Epithelial cell of esophagus (primary cell): Measurements from ENCODE around the gene TUBA4B.
A peak's percentile ranks its signal among the peaks of the same experiment; 100 is the strongest.

Experiments used
- DNase-seq: peaks from one replicate; pipeline ENCODE4 v3.0.0; 2010; ENCODE audit warnings: low read depth
- H3K4me3 ChIP-seq: 2 replicates; pipeline ENCODE4 v1.5.1; 2011; ENCODE audit warnings: mild to moderate bottlenecking, low read length, control low read depth
- TF ChIP-seq, protein P1 (sequence below): IDR thresholded peaks from 2 replicates; pipeline ENCODE4 v1.5.1; 2011; ENCODE audit warnings: low read depth, mild to moderate bottlenecking, low read length, control low read depth, inconsistent platforms; ENCODE audit not compliant: insufficient read depth; ENCODE audit errors: missing control alignments

Gene TUBA4B

DNA sequence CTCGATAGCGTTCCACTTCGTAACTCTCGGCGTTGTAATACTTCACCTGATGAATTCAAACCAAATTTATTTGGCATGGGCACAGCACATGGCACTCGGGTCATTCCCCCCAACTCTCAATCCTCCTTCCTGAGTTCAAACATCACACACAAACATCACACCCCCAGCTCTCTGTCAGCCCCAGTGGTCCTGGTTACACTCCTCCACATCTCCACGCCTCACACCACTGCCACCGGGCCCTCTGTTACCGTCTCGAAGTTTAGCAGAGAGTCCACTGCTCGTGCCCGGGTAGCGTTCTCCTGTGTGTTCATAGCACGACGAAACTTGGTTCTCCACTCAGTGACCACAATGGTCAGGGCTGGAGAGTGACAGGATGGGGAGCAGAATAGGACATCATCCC is 38.9 kb upstream of the TUBA4B start:
- no peak overlapping the region for H3K4me3 ChIP-seq
- TF ChIP-seq, protein P1, sequence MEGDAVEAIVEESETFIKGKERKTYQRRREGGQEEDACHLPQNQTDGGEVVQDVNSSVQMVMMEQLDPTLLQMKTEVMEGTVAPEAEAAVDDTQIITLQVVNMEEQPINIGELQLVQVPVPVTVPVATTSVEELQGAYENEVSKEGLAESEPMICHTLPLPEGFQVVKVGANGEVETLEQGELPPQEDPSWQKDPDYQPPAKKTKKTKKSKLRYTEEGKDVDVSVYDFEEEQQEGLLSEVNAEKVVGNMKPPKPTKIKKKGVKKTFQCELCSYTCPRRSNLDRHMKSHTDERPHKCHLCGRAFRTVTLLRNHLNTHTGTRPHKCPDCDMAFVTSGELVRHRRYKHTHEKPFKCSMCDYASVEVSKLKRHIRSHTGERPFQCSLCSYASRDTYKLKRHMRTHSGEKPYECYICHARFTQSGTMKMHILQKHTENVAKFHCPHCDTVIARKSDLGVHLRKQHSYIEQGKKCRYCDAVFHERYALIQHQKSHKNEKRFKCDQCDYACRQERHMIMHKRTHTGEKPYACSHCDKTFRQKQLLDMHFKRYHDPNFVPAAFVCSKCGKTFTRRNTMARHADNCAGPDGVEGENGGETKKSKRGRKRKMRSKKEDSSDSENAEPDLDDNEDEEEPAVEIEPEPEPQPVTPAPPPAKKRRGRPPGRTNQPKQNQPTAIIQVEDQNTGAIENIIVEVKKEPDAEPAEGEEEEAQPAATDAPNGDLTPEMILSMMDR: no peak
- no peak for DNase-seq

DNA sequence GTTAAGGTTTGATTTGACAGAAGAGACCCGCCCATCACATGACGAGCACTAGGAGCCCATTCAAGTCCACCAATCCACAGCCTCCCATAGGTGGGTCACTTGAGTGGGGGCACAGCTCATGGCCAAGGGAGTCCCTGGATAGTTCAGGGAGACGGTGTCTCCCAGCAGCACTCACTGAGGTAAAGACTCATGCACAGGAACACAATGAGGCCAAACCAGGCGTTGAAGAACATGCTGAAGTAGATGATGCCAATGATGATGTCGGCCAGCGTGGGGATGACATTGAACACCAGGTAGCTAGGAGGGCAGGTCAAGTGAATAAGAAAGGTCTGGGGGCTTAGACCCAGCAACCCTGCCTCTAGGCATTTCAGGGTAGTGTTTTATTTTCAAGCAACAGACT is 38.3 kb upstream of the TUBA4B start:
- TF ChIP-seq, protein P1: no peak
- no peak for DNase-seq
- H3K4me3 ChIP-seq: no peak overlapping the region

DNA sequence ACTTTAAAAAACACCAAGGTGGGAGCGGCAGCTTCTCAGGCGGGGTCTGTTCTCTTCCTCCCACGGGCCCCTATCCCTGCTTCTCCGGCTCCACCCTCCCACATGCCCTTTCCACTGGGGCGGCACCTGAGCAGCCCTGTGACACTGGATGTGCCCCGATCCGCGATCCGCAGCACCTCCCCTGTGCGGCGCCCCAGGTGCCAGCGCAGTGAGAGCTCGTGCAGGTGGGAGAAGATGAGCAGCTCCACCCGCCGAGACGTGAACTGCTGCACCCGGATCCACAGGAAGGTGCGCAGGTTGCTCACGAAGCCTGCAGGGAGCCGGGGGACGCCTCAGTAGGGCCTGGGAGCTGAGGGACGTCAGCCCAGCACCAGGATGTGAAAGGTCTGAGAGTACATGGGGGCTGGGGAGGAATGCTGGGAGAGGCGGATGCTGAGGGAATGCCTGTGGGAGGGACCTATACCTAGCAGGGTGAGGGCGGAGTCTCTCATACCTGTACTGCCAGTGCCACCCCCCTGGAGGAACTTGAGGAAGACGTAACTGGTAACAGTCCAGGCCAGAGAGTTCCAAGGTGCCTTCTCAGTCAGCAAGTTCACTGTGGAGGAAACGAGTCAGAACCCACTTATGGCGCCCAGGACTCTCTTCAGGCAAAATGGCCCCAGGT is 37.0 kb upstream of the TUBA4B start:
- TF ChIP-seq, protein P1: no peak
- H3K4me3 ChIP-seq: no peak overlapping the region
- peak; percentile 16 for DNase-seq

DNA sequence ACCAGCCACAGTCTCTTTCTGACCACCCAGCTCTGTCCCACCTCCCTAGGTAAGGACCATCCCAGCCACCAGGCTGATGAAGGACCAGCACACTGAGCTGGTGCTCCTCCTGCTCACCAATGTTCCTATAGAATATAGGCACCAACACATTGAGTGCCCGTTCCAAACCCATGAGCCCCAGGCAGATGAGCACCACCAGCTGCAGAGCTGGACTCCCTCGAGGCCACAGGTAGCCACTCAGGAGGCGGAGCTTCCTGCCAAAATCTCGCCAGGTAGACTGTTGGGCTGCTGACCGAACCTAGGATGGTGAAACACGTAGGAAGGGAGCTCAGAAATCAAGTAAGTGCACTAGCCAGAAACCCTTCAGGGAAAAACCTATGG is 36.5 kb upstream of the TUBA4B start:
- DNase-seq: no peak
- no peak overlapping the region for H3K4me3 ChIP-seq
- TF ChIP-seq, protein P1: no peak

DNA sequence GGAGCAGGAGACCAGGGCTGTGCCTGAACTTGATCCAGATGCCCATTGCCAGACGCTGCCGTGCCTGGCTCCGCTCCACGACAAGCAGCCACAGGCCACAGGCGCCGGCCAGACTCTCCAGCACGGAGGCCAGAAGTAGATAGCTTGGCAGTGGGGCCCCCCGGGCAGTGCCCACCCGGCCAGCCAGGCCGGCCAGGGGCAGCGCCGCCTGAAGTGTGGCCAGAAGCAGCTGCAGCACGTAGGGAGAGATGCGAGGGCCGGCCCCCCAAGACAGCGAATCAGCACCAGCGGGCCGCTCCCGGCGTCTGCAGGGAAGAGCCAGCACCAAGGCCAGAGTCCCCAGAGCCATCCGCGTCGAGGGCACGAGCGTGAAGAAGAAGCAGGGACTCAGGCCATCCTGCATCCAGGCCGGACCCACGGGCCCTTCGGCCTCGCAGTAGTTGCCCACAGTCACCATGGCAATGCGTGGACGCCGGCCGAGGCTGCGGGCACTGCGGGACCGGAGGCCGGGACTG is 34.8 kb upstream of the TUBA4B start:
- H3K4me3 ChIP-seq: peak overlapping the region; percentile 70
- peak; percentile 75 for DNase-seq
- TF ChIP-seq, protein P1: no peak

DNA sequence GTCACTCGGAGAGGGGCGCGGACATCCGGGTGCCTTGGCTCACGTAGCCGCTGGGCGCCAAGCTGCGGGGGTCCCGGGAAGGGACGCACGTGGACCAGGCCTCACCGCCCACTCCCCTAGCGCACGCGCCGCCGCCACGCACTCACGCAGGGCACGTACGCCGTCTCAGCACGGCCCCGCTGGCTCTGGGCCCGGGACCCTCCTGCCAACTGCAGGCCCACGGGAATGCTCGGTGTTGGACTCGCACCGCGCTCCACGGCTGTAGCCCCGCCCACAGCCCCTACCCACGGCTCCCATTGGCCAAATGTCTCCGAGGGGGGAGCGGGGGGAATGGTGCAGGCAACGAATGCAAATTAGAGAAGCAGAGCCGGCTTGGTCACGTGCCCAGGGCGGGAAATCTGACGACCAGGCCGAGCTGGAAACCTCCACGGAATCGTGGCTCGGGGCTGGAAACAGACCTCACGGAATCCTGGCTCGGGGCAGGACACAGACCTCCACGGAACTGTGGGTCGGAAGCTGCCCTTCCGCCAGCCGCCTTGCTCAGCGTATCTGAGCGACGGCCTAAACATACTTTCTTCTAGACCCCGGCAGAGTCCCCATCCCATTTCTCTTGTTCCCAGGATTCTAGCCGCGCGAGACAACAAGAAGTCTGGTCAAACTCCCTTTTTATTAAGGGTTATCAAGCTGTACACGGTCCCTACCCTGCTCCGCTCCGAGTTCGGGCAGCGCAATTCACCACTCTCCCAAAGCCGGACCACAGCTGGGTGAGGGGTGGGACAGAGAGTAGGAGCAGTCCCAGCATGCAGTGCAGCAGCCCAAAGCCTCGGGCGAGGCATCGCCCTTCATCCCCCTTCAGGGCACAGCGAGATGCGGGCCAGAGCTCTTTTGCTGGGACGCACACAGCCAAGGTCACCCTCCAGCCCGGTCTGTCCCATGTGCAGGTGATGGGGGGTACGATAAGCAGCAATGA is 34.0 kb upstream of the TUBA4B start, which contains the start of gene ABCB6:
TSS of gene ABCB6 (minus strand) at position 227 of the 970 bp plus-strand sequence. CDS start 285 bp downstream, outside the sequence.
- peak; percentile 92 for DNase-seq
- TF ChIP-seq, protein P1: no peak
- H3K4me3 ChIP-seq: peak within 1 kb of the TSS; percentile 70
